Effector memory CD4-positive, alpha-beta T cell (primary cell): ENCODE results near the gene SREK1.

Source experiments
- DNase-seq, 3 donors: peaks; one replicate each; pipeline ENCODE4 v3.0.0-alpha.2; 2020
- H3K27ac ChIP-seq: 2 replicates; pipeline ENCODE4 v1.7.0; 2013; ENCODE audit warnings: mild to moderate bottlenecking, low read length, moderate library complexity; ENCODE audit not compliant: insufficient read depth, poor library complexity, severe bottlenecking
- H3K27me3 ChIP-seq: replicated peaks from 2 replicates; pipeline ENCODE4 v1.7.0; 2013; ENCODE audit warnings: mild to moderate bottlenecking, low read length; ENCODE audit not compliant: insufficient read depth, control insufficient read depth, poor library complexity, severe bottlenecking
- H3K36me3 ChIP-seq: 2 replicates; pipeline ENCODE4 v1.7.0; 2013; ENCODE audit warnings: mild to moderate bottlenecking, low read length, moderate library complexity; ENCODE audit not compliant: control insufficient read depth, insufficient read depth
- H3K4me1 ChIP-seq: 2 replicates; pipeline ENCODE4 v1.7.0; 2013; ENCODE audit warnings: low read length, mild to moderate bottlenecking; ENCODE audit not compliant: control insufficient read depth, insufficient read depth, poor library complexity, severe bottlenecking
- H3K4me3 ChIP-seq: 2 replicates; pipeline ENCODE4 v1.7.0; 2013; ENCODE audit warnings: low read length, low read depth, mild to moderate bottlenecking; ENCODE audit not compliant: insufficient read depth, poor library complexity, severe bottlenecking
- H3K9me3 ChIP-seq: 2 replicates; pipeline ENCODE4 v1.7.0; 2013; ENCODE audit warnings: mild to moderate bottlenecking, low read length, moderate library complexity; ENCODE audit not compliant: control insufficient read depth

Gene SREK1

GRCh38 chr5:66180282-66181155, 36.4 kb downstream of the SREK1 start:
- no peaks in the 10 kb centered on the region for H3K9me3 ChIP-seq
- no peak overlapping the region for H3K27ac ChIP-seq
- peaks cover 50% of the 10 kb centered on the region for H3K36me3 ChIP-seq
- H3K4me3 ChIP-seq: no peak overlapping the region
- no peaks in the 10 kb centered on the region for H3K27me3 ChIP-seq
- H3K4me1 ChIP-seq: no peaks in the 10 kb centered on the region
- DNase-seq: no peak

DNA sequence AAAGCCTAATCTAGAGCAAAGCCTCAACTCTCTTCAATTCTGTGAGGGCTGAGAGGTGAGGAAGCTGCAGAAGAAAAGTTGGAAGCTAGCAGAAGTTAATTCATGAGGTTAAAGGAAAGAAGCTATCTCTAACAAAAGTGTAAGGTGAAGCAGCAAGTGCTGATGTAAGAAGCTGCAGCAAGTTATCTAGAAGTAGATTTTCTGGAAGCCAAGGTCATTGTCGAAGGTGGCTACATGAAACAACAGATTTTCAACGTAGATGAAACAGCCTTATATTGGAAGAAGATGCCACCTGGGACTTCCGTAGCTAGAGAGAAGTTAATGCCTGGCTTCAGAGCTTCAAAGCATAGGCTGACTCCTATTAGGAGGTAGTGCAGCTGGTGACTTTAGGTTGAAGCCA, 42.0 kb downstream of the SREK1 start:
- H3K9me3 ChIP-seq: no peaks in the 10 kb centered on the region
- no peaks in the 10 kb centered on the region for H3K27me3 ChIP-seq
- no peaks in the 10 kb centered on the region for H3K4me1 ChIP-seq
- DNase-seq: no peak
- H3K27ac ChIP-seq: no peak overlapping the region
- H3K4me3 ChIP-seq: no peak overlapping the region
- H3K36me3 ChIP-seq: peaks cover 8% of the 10 kb centered on the region

GRCh38 chr5:66193419-66193818, 49.3 kb downstream of the SREK1 start:
- no peak for DNase-seq
- no peaks in the 10 kb centered on the region for H3K36me3 ChIP-seq
- no peaks in the 10 kb centered on the region for H3K9me3 ChIP-seq
- no peaks in the 10 kb centered on the region for H3K4me1 ChIP-seq
- no peaks in the 10 kb centered on the region for H3K27me3 ChIP-seq
- no peak overlapping the region for H3K4me3 ChIP-seq
- H3K27ac ChIP-seq: no peak overlapping the region

GRCh38 chr5:66197764-66198405, 53.8 kb downstream of the SREK1 start:
- no peak for DNase-seq
- no peaks in the 10 kb centered on the region for H3K36me3 ChIP-seq
- H3K27me3 ChIP-seq: no peaks in the 10 kb centered on the region
- H3K27ac ChIP-seq: no peak overlapping the region
- no peak overlapping the region for H3K4me3 ChIP-seq
- no peaks in the 10 kb centered on the region for H3K4me1 ChIP-seq
- H3K9me3 ChIP-seq: no peaks in the 10 kb centered on the region

GRCh38 chr5:66198837-66199236, 54.7 kb downstream of the SREK1 start:
- H3K4me1 ChIP-seq: no peaks in the 10 kb centered on the region
- DNase-seq: no peak

GRCh38 chr5:66203531-66203930, 59.4 kb downstream of the SREK1 start:
- Histone ChIP-seq H3K9me3 (no peaks in the 10 kb centered on the region), H3K36me3 (no peaks in the 10 kb centered on the region), H3K27me3 (no peaks in the 10 kb centered on the region), H3K4me1 (no peaks in the 10 kb centered on the region), H3K27ac (no peak overlapping the region), H3K4me3 (no peak overlapping the region)
- no peak for DNase-seq

More at GRCh38 chr5:66198837-66199236, 54.7 kb downstream of the SREK1 start:
- no peak overlapping the region for H3K4me3 ChIP-seq
- no peaks in the 10 kb centered on the region for H3K36me3 ChIP-seq
- H3K9me3 ChIP-seq: no peaks in the 10 kb centered on the region
- no peaks in the 10 kb centered on the region for H3K27me3 ChIP-seq
- no peak overlapping the region for H3K27ac ChIP-seq

- Histone ChIP-seq H3K27ac (no peak overlapping the region), H3K36me3 (no peaks in the 10 kb centered on the region), H3K4me3 (no peak overlapping the region), H3K27me3 (no peaks in the 10 kb centered on the region), H3K9me3 (no peaks in the 10 kb centered on the region), H3K4me1 (no peaks in the 10 kb centered on the region)
- DNase-seq: no peak
Observed at GRCh38 chr5:66206465-66206864, 62.4 kb downstream of the SREK1 start.

GRCh38 chr5:66207800-66208561, 63.9 kb downstream of the SREK1 start:
- Histone ChIP-seq H3K9me3 (no peaks in the 10 kb centered on the region), H3K4me3 (no peak overlapping the region)

DNA sequence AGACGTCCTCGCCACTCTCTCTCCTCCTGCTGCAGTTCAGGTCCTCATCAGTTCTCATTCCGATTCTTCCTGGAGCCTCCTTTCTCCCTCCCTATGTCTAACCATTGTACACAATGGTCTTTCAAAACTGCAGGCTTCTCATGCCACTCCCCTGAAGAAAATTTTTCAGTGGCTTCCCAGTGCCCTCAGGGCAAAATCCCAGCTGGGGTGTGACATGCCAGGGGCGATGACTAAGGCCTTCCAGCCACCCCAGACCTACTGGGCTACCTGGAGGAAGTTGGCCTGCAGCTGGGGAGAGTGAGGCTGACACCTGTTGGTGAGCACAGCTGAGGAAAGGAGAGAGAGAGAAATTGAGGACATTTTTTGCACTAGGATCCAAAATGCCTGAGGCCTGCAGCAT, 65.2 kb downstream of the SREK1 start:
- Histone ChIP-seq H3K27me3 (no peaks in the 10 kb centered on the region), H3K9me3 (no peaks in the 10 kb centered on the region), H3K27ac (no peak overlapping the region), H3K4me3 (no peak overlapping the region), H3K36me3 (no peaks in the 10 kb centered on the region), H3K4me1 (no peaks in the 10 kb centered on the region)
- no peak for DNase-seq

More at GRCh38 chr5:66207800-66208561, 63.9 kb downstream of the SREK1 start:
- H3K36me3 ChIP-seq: no peaks in the 10 kb centered on the region
- no peak overlapping the region for H3K27ac ChIP-seq
- no peaks in the 10 kb centered on the region for H3K4me1 ChIP-seq
- H3K27me3 ChIP-seq: no peaks in the 10 kb centered on the region
- DNase-seq: no peak

GRCh38 chr5:66209794-66210193, 65.7 kb downstream of the SREK1 start:
- no peaks in the 10 kb centered on the region for H3K36me3 ChIP-seq
- no peaks in the 10 kb centered on the region for H3K4me1 ChIP-seq
- H3K4me3 ChIP-seq: no peak overlapping the region
- no peaks in the 10 kb centered on the region for H3K9me3 ChIP-seq
- no peak overlapping the region for H3K27ac ChIP-seq
- H3K27me3 ChIP-seq: no peaks in the 10 kb centered on the region
- no peak for DNase-seq
